NOMO-1 treated with dmso at 0.1 percent for 144 hours (cell line): ENCODE results near the gene ATG2A.

Experiments
- DNase-seq: peaks from one replicate; lab custom pipeline; 2025; ENCODE audit not compliant: unreplicated experiment; lab: John Stamatoyannopoulos, UW

ATG2A gene

GRCh38 chr11:64916775-64917662 lies at the start of gene ATG2A:
ATG2A (minus strand) TSS chr11:64917209; CDS start chr11:64917135, 74 bp downstream.
- peak; percentile 99 for DNase-seq

- DNase-seq: no peak
These were observed 46.1 kb upstream of the ATG2A start for GRCh38 chr11:64963072-64963631.

GRCh38 chr11:64960719-64961118 lies 43.7 kb upstream of the ATG2A start:
- DNase-seq: no peak

- no peak for DNase-seq
These were observed 42.5 kb upstream of the ATG2A start for GRCh38 chr11:64959498-64959897.

GRCh38 chr11:64954201-64954600 lies 37.2 kb upstream of the ATG2A start:
- no peak for DNase-seq

- no peak for DNase-seq
These were observed 34.5 kb upstream of the ATG2A start for GRCh38 chr11:64951529-64951928.

- DNase-seq: no peak
These were observed 30.3 kb upstream of the ATG2A start for GRCh38 chr11:64947208-64947814.

- no peak for DNase-seq
These were observed 19.5 kb upstream of the ATG2A start for GRCh38 chr11:64936539-64936938.

- no peak for DNase-seq
These were observed 18.5 kb upstream of the ATG2A start, which contains the start of gene GPHA2 for GRCh38 chr11:64935359-64936081. GPHA2 (minus strand) TSS chr11:64935893; CDS start chr11:64935460, 433 bp downstream.

GRCh38 chr11:64934682-64935358 lies 17.8 kb upstream of the ATG2A start:
- DNase-seq: no peak

GRCh38 chr11:64933935-64934681 lies 17.1 kb upstream of the ATG2A start:
- no peak for DNase-seq

GRCh38 chr11:64933213-64933934 lies 16.4 kb upstream of the ATG2A start:
- no peak for DNase-seq

- no peak for DNase-seq
These were observed 15.3 kb upstream of the ATG2A start for GRCh38 chr11:64932324-64932723.

- DNase-seq: no peak
These were observed 14.3 kb upstream of the ATG2A start for GRCh38 chr11:64931290-64931689.

- DNase-seq: no peak
These were observed 13.3 kb upstream of the ATG2A start for GRCh38 chr11:64930340-64930739.

- DNase-seq: no peak
These were observed 12.6 kb upstream of the ATG2A start for GRCh38 chr11:64929625-64930024.

- no peak for DNase-seq
These were observed 11.9 kb upstream of the ATG2A start for GRCh38 chr11:64928957-64929356.

- no peak for DNase-seq
These were observed 9.7 kb upstream of the ATG2A start for GRCh38 chr11:64926689-64927088.
